HepG2 (cell line): ENCODE measurements around the gene RPL41. TPM values are rescaled to one million over a fixed set of nuclear protein-coding genes. Genes with fewer than 3 reads are reported as not detected.

ENCODE experiments used
- AKNA ChIP-seq: sonication (generic); formaldehyde crosslinking; IDR thresholded peaks from 2 replicates; pipeline ENCODE4 v1.4.0; 2020; ENCODE audit warnings: missing genetic modification reagents, borderline replicate concordance
- IRF9 ChIP-seq: sonication (generic); formaldehyde crosslinking; IDR thresholded peaks from 2 replicates; pipeline ENCODE4 v1.8.0; 2022; ENCODE audit warnings: missing genetic modification reagents, mild to moderate bottlenecking, borderline replicate concordance
- MLXIP ChIP-seq: sonication (generic); formaldehyde crosslinking; IDR thresholded peaks from 2 replicates; pipeline ENCODE4 v1.9.0; 2021; ENCODE audit warnings: missing genetic modification reagents, borderline replicate concordance
- MXI1 ChIP-seq: IDR thresholded peaks from 3 replicates; pipeline ENCODE4 v1.6.1; 2012; ENCODE audit warnings: low read depth, low read length, inconsistent platforms, borderline replicate concordance
- NCOA1 ChIP-seq: sonication (generic); formaldehyde crosslinking; IDR thresholded peaks from 2 replicates; pipeline ENCODE4 v1.9.0; 2021; ENCODE audit warnings: missing genetic modification reagents
- NFRKB ChIP-seq: fragments of 450-650 bp; IDR thresholded peaks from 2 replicates; pipeline ENCODE4 v1.6.1; 2017
- PAWR ChIP-seq: sonication (generic); formaldehyde crosslinking; IDR thresholded peaks from 2 replicates; pipeline ENCODE4 v1.4.0; 2020; ENCODE audit warnings: missing genetic modification reagents, mild to moderate bottlenecking, borderline replicate concordance
- SMAD1 ChIP-seq: sonication (generic); formaldehyde crosslinking; IDR thresholded peaks from 2 replicates; pipeline ENCODE4 v1.4.0; 2020; ENCODE audit warnings: missing genetic modification reagents, low read depth, mild to moderate bottlenecking, borderline replicate concordance
- TBX2 ChIP-seq: sonication (generic); formaldehyde crosslinking; IDR thresholded peaks from 2 replicates; pipeline ENCODE4 v1.5.0; 2020; ENCODE audit warnings: missing genetic modification reagents, mild to moderate bottlenecking, borderline replicate concordance
- ZNF589 ChIP-seq: sonication (generic); formaldehyde crosslinking; conservative IDR thresholded peaks from 2 replicates; pipeline ENCODE4 v1.8.0; 2022; ENCODE audit warnings: mild to moderate bottlenecking, moderate library complexity, missing genetic modification reagents
- ZNF646 ChIP-seq: sonication (generic); formaldehyde crosslinking; IDR thresholded peaks from 2 replicates; pipeline ENCODE4 v1.9.0; 2021; ENCODE audit warnings: mild to moderate bottlenecking, missing genetic modification reagents
- ZNF839 ChIP-seq: sonication (generic); formaldehyde crosslinking; IDR thresholded peaks from 2 replicates; pipeline ENCODE4 v1.4.0; 2020; ENCODE audit warnings: missing genetic modification reagents, mild to moderate bottlenecking, borderline replicate concordance
- polyA plus RNA-seq, 8 experiments: library from polyadenylated mRNA; depleted of rRNA in 3 of 8; stranded (reverse) in 7 of 8; unstranded in 1 of 8; fragments of >200 nt; fragmentation: Illumina TruSeq in 4 of 8; extraction: Trizol in 4 of 8; gene quantifications; 2 replicates each; pipeline versions ENCODE4 v1.2.1 to v1.2.3, GENCODE V29; 2011 to 2016; ENCODE audit warnings: low read depth in 4 of 8, missing spikeins in 1 of 8, mixed read lengths in 1 of 8; ENCODE audit not compliant: insufficient read depth in 1 of 8
- total RNA-seq, 5 experiments: library from RNA; depleted of rRNA; stranded (reverse); fragments of >200 nt; fragmentation: Illumina TruSeq; extraction: Trizol; gene quantifications; 2 replicates each; pipeline ENCODE4 v1.2.3, GENCODE V29; 2016; ENCODE audit warnings: low read depth in 1 of 5

Gene RPL41
- total and polyA plus RNA-seq, 2 of the 13 experiments (the other 11 are each of a cell fraction or from before 2014, with no cell fraction given), result 4,012 to 7,670 TPM

GRCh38 chr12:56104109-56104814, 12.2 kb upstream of the RPL41 start, which contains the start of gene PA2G4 (continued):
- TF ChIP-seq ZNF646 (no peak), IRF9 (CRISPR knock-in tag) (peak; percentile 83; the same call in 1 of the 2 replicates), ZNF589 (CRISPR knock-in tag) (peak; percentile 36; the same call in 1 of the 2 replicates), TBX2 (peak; percentile 96), PAWR (CRISPR knock-in tag) (no peak; the same call in 1 of the 2 replicates), MXI1 (peak; percentile 96; the same call in 1 of the 3 replicates), NFRKB (no peak), SMAD1 (no peak; the same call in 1 of the 2 replicates), ZNF839 (CRISPR knock-in tag) (no peak), MLXIP (CRISPR knock-in tag) (no peak), AKNA (CRISPR knock-in tag) (no peak), NCOA1 (CRISPR knock-in tag) (peak; percentile 91; the same call in 1 of the 2 replicates)
